Measurements from ENCODE around the gene MTCL1.

MTCL1 gene

GRCh38 chr18:8865934-8866333, 160.6 kb downstream of the MTCL1 start:
- DNase-seq (ENCODE audit: low read depth), result no peak

- no peak for DNase-seq (ENCODE audit: low read depth)
Measured at GRCh38 chr18:8866679-8867078, 161.3 kb downstream of the MTCL1 start.

- DNase-seq (ENCODE audit: low read depth), result no peak
Measured at GRCh38 chr18:8868276-8868675, 162.9 kb downstream of the MTCL1 start.

- no peak for DNase-seq (ENCODE audit: low read depth)
Measured at GRCh38 chr18:8868779-8869415, 163.5 kb downstream of the MTCL1 start.

- DNase-seq (ENCODE audit: low read depth), result no peak
Measured at GRCh38 chr18:8869696-8870095, 164.3 kb downstream of the MTCL1 start.

GRCh38 chr18:8870528-8870927, 165.2 kb downstream of the MTCL1 start:
- DNase-seq (ENCODE audit: low read depth), result no peak

- DNase-seq (ENCODE audit: low read depth), result no peak
Measured at GRCh38 chr18:8871489-8871888, 166.1 kb downstream of the MTCL1 start.

GRCh38 chr18:8874872-8875271, 169.5 kb downstream of the MTCL1 start:
- DNase-seq (ENCODE audit: low read depth), result no peak

GRCh38 chr18:8876887-8877286, 171.5 kb downstream of the MTCL1 start:
- no peak for DNase-seq (ENCODE audit: low read depth)

- DNase-seq (ENCODE audit: low read depth), result no peak
Measured at GRCh38 chr18:8881103-8881502, 175.7 kb downstream of the MTCL1 start.

Measured in activated T-helper 9 cell treated with anti-CD3 and anti-CD28 coated beads, Interleukin-2, amount 50 U/mL, for 16 hours (primary cell).